ENCODE measurements around the gene JPH4.

- TF ChIP-seq EZH2 (IDR thresholded peaks at IDR 0.05; ENCODE audit: borderline replicate concordance, low read depth, low read length, severe bottlenecking) (no peak), CTCF (IDR thresholded peaks at IDR 0.05; ENCODE audit: extremely low read depth in 1 of 2, insufficient read depth in 1 of 2, low read depth in 1 of 2, low read length in 2 of 2) (no peak), POLR2A (IDR thresholded peaks at IDR 0.05; ENCODE audit: low read depth, low read length) (no peak)
These were observed 53.6 kb downstream of the JPH4 start for GRCh38 chr14:23524954-23525353.
